B cell (primary cell): Measurements from ENCODE around the gene NGEF.

Experiments
- EZH2 ChIP-seq: IDR thresholded peaks from 2 replicates; pipeline ENCODE4 v1.6.1; 2012; ENCODE audit warnings: borderline replicate concordance, low read depth, mild to moderate bottlenecking, moderate library complexity, low read length; ENCODE audit not compliant: insufficient read depth, poor library complexity, severe bottlenecking
- TF ChIP-seq, protein P1 (sequence below): fragments of 200-600 bp; IDR thresholded peaks from one replicate; pipeline ENCODE4 v1.8.0; 2022; ENCODE audit warnings: antibody characterized with exemption, mild to moderate bottlenecking

DNA sequence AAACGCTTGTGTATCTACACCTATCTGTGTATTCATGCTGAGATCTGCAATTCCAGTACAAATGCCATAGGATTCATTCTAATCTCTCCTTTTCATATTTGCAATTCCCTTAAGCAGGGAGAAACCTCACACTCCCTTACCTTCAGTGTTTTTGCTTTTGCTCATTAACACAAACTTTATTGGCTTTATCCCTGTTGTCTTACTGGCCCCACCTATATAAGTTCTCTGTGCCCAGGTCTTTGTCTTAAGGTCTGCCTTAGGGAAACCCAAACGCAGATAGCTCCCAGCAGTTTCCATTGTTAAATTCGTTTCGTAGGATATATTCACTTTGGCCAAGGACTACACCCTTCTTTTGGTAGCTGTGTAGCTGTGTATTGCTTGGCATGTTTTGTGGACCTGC is 147.0 kb downstream of the NGEF start:
- TF ChIP-seq, protein P1, sequence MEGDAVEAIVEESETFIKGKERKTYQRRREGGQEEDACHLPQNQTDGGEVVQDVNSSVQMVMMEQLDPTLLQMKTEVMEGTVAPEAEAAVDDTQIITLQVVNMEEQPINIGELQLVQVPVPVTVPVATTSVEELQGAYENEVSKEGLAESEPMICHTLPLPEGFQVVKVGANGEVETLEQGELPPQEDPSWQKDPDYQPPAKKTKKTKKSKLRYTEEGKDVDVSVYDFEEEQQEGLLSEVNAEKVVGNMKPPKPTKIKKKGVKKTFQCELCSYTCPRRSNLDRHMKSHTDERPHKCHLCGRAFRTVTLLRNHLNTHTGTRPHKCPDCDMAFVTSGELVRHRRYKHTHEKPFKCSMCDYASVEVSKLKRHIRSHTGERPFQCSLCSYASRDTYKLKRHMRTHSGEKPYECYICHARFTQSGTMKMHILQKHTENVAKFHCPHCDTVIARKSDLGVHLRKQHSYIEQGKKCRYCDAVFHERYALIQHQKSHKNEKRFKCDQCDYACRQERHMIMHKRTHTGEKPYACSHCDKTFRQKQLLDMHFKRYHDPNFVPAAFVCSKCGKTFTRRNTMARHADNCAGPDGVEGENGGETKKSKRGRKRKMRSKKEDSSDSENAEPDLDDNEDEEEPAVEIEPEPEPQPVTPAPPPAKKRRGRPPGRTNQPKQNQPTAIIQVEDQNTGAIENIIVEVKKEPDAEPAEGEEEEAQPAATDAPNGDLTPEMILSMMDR: no peak
- TF ChIP-seq EZH2: no peak
